Fibroblast of pulmonary artery (primary cell): ENCODE measurements around the gene SORBS1.
A peak's percentile ranks its signal among the peaks of the same experiment; 100 is the strongest.

Source experiments
- DNase-seq: peaks from one replicate; pipeline ENCODE4 v3.0.0-alpha.2; 2010; ENCODE audit warnings: low read depth
- H3K4me3 ChIP-seq: replicated peaks from 2 replicates; pipeline ENCODE4 v1.5.1; 2011; ENCODE audit warnings: low read depth, mild to moderate bottlenecking, control low read depth, low read length, moderate library complexity
- CTCF ChIP-seq: IDR thresholded peaks from 2 replicates; pipeline ENCODE4 v1.5.1; 2011; ENCODE audit warnings: mild to moderate bottlenecking, control low read depth, low read length, inconsistent platforms; ENCODE audit errors: missing control alignments

Gene SORBS1

GRCh38 chr10:95407546-95407945 lies 153.6 kb downstream of the SORBS1 start:
- no peak overlapping the region for H3K4me3 ChIP-seq
- TF ChIP-seq CTCF, result no peak
- no peak for DNase-seq

DNA sequence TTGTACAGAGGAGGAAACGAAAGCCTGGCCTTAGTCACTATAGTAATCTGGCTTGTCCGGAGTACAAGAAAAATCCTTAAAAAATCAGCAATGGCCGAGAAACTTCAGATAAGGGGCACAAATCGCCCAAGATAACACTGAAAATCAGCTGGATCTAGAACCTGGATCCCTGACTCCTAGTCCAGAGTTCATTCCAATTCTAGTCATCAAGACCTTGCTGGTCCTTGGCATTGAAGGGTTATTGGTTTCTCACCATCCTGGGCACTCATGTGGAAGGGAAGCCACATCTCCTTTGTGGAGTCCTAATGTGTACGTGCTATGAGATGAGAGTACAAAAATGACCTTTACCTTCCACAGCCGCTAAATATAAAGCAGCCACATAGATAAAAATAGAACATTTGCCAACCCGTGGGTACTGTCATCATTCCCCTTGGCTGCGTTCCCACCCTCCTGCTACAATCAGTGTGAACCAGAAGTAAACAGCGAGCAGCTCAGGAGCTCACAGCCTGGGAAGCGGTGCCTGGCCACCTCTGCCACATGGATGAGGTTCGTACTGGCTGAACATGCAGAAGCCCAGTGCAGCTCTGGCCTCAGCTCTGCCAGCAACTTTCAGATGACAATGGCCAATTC lies 154.4 kb downstream of the SORBS1 start:
- no peak overlapping the region for H3K4me3 ChIP-seq
- peak; percentile 8 for DNase-seq
- no peak for TF ChIP-seq CTCF

DNA sequence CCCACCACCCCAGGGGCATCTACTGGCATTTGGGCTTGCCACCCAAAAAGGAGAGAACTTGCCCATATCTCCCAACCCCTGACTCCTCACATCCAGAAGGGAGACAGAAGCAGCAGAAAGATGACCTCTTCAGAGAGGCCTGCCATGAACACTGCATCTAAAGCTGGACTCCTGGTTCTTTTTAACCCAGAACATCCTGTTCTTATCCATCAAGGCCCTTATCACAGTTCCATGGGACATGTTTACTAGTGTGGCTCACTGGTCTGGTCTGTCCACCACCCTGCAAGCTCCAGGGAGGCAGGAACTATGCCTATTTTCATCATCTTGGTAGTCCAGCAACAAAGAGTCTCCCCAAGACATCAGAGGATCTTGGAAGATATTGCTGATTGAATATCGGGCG lies 155.5 kb downstream of the SORBS1 start:
- TF ChIP-seq CTCF, result no peak
- H3K4me3 ChIP-seq, result no peak overlapping the region

GRCh38 chr10:95404864-95405263 lies 156.3 kb downstream of the SORBS1 start:
- DNase-seq, result no peak
- no peak for TF ChIP-seq CTCF
- no peak overlapping the region for H3K4me3 ChIP-seq

More for the DNA sequence above, 155.5 kb downstream of the SORBS1 start:
- DNase-seq, result no peak

DNA sequence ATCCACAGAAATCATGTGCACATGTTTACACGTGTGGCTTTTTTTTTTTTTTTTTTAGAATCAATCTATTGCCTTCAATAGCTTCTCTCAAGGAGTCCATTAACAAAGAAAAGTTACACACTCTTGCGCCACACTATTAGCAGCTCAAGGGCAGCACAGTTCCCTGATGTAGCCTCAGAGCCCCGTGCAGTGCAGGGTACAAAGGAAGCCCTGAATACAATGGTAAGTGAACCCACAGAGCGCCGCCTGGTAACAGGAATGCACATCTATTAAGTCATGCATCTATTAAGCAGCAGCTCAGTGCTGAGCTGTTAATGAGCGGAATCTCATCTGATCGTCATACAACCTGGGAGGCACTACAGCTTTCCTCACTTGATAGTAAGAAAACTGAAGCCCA lies 156.7 kb downstream of the SORBS1 start:
- H3K4me3 ChIP-seq, result no peak overlapping the region
- no peak for DNase-seq
- no peak for TF ChIP-seq CTCF

DNA sequence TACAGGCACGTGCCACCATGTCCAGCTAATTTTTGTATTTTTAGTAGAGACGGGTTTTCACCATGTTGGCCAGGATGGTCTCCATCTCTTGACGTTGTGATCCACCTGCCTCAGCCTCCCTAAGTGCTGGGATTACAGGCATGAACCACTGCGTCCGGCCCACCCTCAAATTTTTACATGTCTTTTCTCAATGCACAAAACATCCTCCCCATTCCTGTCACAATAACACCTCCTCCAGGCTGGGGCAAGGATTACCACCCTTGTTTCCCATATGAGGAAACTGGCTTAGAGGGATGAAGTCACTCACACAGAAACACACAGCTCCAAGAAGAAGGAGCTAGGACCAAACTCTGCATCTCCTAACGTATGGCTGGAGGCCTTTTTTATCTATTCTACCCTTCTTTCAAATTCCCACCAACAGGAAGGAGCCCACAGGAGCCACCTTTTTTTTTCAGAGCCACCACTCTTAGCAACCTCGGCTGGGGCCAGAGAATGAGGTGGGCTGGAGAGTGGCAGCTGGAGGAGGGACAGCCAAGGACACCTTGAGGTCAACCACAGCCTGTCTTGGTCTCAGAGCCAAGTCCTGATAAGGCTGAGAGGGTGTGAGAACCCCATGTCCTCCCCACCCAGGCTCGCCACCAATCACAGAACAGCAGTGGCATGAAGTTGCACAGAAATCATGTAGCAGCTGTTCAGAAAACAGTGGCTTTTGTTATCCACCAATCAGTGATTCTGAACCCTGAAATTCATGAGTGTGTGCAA lies 157.3 kb downstream of the SORBS1 start:
- no peak overlapping the region for H3K4me3 ChIP-seq
- no peak for DNase-seq
- TF ChIP-seq CTCF, result no peak
